CD4-positive, alpha-beta T cell treated with Interleukin-15 for 1 hour (primary cell): ENCODE results near the gene SPEN.
"Not testable (repeated sequence)": the region's sequence is repeated elsewhere in the genome, so short reads cannot be mapped to it uniquely, and the experiment has no call there.

Experiments used
- DNase-seq: peaks from one replicate; pipeline ENCODE4 v3.0.0-alpha.2; 2020

SPEN gene

DNA sequence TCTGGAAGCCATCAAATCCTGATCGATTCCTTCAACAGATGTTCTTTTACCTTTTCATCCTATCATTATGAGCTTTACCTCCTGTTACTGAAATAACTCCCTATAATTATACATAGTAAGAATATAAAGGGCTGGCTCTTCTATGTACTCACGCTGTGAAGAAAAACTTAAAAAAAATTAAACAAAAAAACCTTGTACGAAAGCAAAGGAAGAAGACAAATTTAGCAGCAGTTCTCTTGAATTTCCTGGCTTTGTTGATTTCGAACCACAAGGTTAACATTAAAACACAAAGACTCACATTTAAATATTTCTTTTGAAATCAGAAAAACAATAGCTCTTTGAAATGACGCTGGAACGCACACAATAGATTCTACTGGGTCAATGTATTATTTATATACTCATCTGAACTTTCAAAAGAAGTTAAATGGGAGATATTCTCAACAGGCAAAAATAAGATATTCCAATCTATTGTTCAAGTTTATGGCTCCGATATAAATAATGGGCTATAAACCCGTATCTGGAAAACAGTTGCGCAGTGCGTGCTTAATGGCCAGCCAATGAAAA, 13.6 kb upstream of the SPEN start:
- no peak for DNase-seq

DNA sequence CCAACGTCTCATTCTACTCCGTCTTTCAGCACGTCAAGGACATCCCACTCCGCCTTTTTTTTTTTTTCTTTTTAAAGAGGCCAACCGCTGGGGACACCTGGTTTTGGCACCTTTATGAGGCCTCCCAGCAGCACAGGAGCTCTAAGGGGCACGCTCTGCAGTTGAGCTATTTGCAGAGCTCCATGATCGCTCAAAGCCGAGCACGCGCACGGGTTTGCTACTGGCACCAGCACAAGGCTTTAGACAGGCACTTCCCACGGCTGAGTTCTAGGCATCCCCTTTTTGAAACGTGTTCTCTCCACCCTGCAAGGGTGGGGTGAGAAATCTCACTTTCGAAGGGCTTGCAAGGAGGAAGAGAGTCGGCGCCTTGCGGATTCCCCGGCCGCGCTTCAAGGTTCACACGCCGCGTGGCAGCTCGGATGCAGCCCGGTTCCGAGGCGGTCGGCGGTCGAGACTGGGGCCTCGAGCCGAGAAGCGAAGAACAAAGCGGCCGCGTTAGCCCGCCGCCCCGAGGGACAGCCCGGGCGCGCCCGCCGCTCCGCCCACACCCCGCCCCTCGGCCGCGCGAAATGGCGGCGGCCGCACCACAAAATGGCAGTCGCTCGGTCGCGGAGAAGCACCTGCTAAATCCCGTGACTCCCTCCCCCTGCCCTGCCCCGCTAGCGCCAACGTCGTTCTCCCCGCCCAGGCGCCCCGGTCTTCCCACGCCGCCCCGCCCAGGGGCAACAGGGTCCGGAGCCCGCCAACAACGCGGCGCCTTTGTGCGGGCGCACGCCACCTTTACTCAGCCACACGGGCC, 12.9 kb upstream of the SPEN start:
- DNase-seq: peak; percentile 91

DNA sequence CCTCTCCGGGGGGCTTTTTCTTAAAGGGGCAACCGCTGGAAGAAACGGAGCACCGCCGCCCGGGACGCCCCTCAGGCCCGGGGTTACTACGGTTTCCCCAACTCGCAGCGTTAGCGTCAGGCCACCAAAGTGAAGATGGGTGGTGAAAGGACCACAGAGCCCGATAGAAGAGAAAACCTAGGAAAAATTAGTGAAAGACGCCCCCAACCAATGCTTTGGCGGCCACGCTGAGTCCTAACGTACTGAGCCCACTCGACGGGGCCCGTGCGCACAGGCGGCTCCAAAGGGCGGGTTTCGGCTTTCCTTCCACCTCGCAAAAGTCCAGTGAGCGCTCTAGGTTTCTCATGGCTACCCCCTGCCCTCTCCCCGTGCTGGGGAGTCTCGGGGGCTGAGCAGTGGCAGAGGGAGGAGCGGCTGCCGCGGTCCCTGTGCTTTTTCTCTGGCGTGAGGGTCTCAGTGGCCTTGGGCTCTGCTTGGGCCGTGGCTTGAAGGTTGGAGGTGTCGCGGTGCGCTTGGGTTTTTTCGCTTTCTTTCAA, 12.2 kb upstream of the SPEN start:
- DNase-seq: no peak

DNA sequence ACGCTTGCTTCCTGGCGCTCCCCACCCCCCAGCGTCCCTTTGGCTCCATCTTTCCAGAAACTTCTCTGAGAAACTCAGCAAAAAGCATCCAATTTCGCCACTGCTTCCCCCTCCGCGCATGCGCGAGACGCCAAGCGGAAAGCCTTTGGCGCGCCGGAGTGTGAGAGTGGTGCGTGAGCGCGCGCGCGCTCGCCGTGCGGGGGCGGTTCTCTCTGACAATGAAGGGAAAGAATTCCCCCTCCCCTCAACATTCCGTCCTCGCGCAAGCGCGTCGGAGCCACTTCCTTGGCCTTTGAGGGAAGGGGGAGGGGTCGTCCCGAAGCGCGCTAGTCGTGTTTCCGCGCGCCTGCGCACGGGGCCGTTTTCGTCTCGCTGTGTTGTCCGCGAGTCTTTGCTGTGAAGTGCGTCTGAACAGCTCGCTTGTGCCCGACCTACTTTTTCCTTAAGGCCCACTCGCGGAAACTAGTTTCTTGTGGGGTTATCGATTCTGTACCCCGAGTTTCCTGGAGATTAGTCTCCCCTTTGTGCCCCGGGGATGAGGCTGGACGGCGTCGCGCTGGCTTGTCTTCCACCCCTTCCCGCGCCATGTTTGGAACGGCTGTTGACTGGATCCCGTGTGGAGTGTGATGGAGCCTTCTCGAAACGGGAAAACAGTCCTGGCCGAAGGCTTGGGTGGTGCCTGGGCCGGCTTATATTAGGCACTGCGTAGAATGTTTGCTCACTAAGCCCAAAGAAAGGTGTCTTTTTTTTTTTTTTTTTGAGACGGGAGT, 11.6 kb upstream of the SPEN start:
- DNase-seq: peak; percentile 100

DNA sequence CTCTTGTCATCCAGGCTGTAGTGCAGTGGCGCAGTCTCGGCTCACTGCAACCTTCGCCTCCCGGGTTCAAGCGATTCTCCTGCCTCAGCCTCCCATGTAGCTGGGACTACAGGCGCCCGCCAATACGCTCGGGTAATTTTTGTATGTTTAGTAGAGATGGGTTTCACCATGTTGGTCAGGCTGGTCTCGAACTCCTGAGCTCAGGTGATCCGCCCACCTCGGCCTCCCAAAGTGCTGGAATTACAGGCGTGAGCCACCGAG, 11.1 kb upstream of the SPEN start:
- DNase-seq: not testable (repeated sequence)

DNA sequence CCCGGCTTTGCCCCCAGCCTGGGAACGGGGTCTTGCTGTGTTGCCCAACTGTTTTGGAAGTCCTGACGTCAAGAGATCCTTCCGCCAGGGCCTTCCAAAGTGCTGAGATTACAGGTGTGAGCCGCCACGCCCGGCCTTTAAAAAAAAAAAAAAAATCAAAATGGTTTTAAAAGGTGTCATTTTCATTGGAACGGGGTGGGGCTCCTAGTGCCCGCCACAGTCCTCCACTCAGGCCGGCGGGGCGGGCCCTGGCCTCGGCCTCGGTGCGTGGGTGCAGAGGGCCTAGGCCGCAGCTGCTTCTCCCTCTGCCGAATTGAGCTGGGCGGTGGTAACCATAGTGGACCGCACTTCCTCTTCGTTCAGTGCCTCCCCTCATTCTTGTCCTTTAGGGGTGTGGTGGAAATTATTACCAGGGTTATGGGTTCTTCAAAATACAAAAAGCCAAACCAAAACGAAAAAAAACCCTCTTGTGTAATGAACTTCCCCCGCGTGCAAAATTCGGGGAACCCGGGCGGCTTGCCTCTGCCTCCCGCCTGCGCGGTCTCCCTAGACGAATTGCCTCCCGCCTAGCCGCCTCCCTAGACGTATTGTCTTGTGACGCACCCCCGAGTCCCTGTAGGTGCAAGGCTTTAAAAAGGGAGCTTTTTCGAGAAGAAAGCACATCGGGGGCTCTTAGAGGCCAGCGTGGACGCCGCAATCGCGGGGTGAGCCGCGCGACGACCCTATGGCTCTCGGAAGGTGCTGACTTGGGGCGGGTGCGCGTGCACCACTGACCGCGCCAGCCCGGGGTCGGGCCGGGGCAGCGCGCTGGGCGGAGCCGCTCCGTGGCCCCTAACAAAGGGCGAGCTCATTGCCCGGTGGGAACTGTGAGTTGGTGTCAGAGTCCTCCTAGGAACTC, 10.5 kb upstream of the SPEN start:
- peak; percentile 89 for DNase-seq

DNA sequence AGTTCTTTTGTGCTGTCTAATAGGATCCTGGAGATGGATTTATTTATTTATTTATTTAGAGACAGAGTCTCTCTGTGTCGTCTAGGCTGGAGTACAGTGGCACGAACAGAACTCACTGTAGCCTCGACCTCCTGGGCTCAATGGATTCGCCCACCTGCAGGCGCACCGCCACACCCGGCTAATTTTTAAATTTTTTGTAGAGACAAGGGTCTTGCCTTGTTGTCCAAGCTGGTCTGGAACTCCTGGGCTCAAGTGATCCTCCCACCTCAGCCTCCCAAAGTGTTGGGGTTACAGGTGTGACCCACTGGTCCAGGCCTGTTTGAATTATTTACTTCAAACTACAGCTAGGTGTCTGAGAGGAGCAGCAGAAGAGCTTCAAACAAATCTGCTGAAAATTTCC, 9.6 kb upstream of the SPEN start:
- no peak for DNase-seq

DNA sequence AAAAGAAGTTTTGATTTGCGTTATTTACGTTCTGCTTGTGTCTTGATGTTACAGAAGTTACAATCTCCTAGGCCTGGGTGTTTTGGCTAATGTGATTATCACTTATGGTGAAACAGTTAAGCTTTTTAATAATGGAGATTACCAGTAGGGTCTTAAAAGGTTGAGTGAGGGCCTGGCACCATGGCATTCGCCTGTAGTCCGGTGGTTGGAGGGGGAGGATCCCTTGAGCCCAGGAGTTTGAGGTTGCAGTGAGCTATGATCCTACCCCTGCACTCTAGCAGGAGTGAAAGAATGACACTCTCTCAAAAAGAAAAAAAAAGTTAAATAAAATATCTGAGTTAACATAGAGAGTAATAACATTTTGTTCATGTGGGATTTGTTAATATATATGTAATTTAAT, 8.8 kb upstream of the SPEN start:
- no peak for DNase-seq

DNA sequence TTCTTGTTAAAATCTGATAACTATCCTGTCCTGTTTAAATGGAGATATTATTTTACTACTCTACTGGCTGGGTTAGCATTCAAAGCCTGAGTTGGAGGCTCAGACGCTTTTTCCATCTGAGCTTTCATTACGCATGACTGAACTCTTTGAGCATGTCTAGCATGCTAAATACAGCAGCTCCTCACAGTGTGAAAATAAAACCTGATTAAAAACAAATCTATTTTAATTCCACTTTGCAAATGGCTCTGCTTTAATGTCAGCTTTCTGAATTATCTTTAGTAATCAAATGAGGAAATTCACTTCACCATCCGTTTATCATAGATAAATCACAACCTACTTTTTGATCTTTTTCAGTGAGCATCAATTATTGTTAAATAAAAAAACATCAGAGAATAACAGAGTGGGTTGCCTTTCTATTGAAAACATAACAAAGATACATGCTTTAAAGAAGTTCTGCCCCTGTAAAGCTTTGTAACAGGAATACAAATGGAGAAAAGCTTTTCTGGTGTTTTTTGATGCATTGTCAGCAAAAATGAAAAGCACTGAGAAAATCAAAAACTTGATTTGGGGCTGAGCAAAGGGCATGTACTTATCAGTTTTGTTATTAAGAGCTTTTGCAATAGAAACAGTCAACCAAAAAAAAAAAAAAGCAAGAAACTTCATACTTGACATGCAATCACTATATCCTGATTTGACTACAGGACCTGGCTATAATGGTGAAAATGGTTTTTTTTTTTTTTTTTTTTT, 3.5 kb upstream of the SPEN start:
- DNase-seq: no peak

DNA sequence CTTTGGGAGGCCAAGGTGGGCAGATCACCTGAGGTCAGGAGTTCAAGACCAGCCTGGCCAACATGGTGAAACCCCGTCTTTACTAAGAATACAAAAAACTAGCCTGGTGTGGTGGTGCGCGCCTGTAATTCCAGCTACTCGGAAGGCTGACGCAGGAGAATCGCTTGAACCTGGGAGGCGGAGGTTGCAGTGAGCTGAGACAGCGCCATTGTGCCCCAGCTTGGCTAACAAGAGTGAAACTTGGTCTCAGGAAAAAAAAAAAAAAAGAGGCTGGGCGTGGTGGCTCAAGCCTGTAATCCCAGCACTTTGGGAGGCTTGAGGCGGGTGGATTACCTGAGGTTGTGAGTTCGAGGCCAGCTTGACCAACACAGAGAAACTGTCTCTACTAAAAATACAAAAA, 1.5 kb upstream of the SPEN start:
- not testable (repeated sequence) for DNase-seq

DNA sequence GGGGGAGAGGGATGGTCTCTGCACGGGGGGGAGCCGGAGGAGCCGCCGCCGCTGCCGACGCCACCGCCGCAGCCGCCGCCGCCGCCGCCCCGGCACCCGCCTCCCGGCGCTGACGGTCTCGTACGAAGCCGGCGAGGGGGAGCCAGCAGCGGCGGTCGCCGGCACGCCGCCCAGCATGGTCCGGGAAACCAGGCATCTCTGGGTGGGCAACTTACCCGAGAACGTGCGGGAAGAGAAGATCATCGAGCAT, 311 bp downstream of the SPEN start:
- DNase-seq: no peak

DNA sequence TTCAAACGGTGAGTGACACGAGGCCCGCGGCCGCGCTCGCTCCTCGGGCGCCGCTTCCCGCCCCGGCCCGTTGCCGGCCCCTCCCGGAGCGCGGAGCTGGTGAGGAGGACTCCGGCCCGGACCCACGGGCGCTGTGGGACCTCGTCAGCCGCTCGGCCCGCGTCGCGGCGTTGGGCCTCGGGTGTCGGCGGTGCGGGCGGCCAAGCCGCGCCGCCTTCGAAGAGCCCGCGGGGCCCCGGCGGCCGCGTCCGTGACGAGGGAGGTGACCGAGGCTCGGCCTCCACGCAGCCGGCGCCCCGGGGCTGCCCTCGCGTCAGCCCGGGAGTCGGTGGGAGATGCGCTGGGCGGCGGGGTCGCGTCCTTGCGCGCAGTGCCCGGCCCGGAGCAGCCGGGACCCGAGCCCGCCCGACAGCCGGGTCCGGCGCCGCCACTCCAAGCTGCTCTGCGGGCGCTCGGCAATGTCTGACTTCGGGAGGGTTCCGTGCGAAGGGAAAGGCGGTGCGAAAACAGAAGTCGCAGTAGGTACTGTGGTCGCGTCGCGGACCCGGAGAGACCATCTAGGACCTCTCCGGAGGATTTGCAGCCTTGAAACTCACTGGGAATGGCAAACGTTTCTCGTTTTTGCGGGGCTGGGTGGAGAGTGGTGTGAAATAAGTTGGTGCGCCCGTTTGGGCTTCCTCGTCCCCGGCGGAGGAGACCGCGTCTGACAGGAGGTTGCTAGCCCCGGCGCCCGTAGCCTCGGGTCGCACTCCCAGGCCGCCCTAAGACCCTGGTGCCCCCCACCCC, 829 bp downstream of the SPEN start:
- peak; percentile 47 for DNase-seq

DNA sequence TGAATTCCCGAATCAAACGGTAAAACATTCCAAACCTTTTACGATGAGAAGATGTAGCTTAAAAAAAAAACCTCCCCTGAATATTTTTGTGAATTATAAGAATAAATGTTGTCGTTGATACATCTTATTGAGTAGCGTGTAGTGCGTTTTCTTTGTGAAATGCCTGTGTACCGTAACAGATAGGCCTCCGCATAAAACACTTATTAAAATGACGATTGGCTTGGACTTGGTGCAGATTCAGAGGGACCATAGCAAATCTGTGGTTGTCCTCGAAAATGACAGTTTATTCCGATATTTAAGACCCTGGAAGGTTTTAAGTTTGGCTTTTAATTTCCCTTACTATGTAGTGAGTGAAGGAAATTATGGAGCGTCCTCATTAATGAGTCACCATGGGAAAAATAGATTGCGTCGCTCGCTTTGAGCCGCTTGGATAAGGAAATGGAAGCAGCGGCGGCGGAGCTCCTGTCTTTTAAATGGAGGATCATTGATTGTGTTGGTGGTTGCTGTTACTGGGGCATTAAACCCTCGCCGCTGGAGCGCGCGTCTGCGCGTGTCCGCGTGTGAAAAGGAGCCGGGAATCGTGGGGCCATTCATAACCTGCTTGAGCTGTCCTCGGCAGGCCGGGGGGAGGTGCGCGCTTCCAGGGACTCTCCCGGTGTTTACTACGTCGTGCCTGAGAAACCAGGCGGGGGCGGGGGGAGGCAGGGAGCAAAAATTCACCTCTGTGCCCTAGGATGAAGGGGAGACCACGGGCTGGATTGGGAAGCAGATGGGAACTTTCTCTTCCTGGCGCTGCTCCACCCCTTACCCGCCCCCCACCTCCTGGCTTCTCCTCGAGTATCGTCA, 1.6 kb downstream of the SPEN start:
- peak; percentile 72 for DNase-seq

DNA sequence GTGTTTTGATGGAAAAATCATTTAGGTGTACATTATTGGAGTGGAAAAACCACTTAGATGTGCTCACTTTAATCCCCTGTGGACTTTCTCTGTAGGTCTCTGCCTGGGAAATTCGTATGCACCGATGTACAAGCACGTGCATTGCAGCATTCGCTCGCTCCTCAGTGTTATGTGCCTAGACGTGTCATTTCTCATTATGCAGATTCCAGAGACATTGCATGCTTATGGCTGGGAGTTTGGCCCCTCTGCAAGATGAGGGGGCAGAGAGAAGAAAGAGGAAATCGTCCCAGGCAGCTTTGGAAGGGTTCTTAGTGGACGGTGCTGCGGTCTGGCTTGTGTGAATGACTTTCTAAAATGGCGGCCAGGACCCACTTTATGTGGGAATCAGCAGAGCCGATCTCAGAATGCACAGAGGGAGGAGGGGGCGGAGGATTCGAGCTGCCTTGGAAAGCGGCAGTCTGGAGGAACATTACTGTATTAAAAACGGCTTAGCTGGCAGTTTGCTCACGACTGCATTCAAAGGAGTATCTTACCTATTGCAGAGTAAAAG, 2.3 kb downstream of the SPEN start:
- DNase-seq: no peak

DNA sequence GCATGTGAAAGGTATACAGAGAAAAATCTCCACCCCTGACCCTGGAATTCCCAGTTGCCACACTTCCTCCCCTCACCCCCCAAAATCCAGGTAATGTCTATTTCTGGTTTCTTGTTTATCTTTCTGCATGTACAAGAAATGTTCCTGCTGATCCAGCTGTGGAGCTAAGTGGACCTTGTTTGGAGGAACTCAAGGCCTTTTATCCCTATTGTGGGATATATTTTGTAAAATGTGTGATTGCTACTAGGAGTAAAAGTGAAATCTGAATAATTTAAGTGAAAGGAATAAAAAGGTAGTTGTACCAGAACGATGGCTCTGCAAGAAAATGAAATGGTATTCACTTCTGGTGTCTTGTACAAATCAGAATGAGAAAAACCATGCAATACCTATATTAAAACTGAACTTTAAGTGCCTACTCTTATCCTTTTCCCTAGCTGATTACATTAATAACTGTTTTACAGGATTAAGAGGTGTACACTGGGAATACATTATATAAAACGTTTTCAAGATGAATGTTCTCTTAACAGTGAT, 3.0 kb downstream of the SPEN start:
- DNase-seq: no peak

DNA sequence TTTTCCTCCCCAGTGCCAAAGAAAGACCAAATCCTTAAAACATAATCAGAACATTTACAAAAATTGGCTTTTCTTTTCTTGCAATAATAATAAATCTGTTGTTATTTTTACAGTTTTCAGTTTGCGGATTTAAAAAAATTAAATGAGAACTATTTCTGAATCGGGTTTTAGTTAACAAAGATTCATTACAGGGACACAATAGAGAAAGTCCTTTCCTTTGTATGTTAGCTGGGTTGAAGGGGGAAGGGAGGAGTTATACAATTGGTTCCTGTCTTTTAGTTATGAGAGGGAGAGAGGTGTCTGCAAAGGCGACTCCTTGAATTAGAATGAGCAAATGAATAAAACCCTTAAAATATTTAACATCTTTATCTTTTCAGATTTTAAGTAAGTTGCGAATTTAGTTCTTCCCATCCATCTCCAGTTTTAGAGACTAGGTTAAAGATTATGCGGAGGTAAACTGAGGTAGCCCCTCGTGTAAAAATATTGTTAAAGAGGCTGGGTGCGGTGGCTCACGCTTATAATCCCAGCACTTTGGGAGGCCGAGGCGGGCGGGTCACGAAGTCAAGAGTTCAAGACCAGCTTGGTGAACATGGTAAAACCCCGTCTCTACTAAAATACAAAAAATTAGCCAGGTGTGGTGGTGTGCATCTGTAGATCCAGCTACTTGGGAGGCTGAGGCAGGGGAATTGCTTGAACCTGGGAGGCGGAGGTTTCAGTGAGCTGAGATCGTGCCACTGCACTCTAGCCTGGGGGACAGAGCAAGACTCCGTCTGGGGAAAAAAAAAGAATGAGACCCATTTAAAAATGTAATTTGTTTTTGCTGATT, 3.9 kb downstream of the SPEN start:
- DNase-seq: no peak

DNA sequence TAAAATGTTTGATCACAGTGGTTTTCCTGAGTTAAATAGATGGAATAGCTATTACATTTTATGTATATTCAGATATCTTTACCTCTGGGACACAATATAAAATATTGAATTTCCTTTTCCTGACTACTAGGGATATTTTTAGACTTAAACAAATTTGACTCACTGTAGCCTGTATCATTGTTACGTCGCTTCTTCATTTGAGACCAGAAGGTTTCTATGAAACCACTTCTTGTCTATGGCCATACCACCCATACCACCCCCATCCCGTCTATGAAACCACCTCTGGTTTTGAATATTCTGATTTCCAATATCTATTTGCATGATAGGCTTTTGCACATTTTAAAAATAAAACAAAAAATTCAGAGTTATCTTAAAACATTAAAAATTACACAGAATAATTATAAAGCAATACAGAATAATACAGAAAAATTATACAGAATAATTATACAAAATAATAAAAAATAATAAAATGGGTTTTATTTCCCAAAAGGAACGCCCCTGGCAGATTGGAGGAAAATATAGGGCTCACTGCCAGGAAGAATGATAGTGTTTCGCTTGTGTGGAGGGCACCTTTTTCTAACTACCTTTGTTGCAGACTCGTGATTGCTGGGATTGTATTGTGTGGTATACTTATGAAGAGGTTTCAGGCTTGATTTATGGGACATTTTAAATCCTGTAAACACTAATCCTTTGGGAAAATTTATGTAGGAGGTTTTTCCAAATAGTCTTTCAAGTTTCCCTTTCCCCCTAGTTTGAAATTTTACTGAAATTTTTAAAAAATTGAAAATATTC, 4.7 kb downstream of the SPEN start:
- DNase-seq: no peak

DNA sequence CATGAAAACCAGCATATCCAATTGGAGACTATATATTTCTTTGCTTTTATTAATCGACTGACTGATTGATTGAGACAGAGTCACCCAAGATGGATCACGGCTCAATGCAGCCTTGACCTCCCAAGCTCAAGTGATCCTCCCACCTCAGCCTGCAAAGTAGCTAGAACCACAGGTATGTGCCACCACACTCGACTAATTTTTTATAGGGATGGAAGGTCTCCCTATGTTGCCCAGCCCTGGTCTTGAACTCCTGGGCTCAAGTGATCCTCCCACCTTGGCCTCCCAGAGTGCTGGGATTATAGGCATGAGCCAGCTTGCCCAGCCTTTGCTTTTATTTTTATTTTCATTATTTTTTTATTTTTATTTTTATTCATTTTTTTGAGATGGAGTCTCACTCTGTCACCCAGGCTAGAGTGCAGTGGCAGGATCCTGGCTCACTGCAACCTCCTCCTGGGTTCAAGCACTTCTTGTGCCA, 5.4 kb downstream of the SPEN start:
- no peak for DNase-seq
